Measurements from ENCODE around the gene ST7.
"Not testable (repeated sequence)": the region's sequence is repeated elsewhere in the genome, so short reads cannot be mapped to it uniquely, and the experiment has no call there.

ST7 gene

DNA sequence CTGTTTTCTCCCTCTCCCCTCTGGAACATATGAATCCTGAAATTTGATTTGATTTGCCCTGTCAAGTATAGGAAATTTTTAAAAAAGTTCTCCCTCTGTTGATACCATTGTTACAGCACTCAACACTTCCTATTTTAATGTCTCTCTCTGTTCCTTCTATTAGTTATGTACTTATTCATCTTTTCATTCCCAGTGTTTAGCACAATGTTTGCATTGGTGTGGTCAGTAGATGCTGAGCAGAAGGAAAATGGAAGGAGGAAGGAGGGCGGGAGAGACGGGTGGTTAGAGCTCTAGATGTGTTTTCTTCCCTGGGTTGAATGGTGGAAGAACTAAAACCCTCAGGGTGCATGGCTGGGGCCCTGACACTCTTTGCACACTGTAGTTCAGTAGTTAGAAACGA lies 290.1 kb downstream of the ST7 start:
- TF ChIP-seq, protein P1, sequence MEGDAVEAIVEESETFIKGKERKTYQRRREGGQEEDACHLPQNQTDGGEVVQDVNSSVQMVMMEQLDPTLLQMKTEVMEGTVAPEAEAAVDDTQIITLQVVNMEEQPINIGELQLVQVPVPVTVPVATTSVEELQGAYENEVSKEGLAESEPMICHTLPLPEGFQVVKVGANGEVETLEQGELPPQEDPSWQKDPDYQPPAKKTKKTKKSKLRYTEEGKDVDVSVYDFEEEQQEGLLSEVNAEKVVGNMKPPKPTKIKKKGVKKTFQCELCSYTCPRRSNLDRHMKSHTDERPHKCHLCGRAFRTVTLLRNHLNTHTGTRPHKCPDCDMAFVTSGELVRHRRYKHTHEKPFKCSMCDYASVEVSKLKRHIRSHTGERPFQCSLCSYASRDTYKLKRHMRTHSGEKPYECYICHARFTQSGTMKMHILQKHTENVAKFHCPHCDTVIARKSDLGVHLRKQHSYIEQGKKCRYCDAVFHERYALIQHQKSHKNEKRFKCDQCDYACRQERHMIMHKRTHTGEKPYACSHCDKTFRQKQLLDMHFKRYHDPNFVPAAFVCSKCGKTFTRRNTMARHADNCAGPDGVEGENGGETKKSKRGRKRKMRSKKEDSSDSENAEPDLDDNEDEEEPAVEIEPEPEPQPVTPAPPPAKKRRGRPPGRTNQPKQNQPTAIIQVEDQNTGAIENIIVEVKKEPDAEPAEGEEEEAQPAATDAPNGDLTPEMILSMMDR (IDR thresholded peaks at IDR 0.05; ENCODE audit: insufficient read depth, low read depth, low read length, missing control alignments), result no peak
- no peak overlapping the region for H3K4me3 ChIP-seq (ENCODE audit: low read length)

DNA sequence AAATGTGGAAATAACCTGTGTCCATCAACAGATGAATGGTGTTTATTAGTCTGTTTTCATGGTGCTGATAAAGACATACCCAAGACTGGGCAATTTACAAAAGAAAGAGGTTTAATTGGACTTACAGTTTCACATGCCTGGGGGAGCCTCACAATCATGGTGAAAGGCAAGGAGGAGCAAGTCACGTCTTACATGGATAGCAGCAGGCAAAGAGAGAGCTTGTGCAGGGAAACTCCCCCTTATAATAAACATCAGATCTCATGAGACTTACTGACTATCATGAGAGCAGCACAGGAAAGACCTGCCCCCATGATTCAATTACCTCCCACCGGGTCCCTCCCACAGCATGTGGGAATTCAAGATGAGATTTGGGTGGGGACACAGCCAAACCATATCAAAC lies 292.4 kb downstream of the ST7 start:
- H3K4me3 ChIP-seq (ENCODE audit: low read length); DNase-seq (ENCODE audit: low read depth): not testable (repeated sequence)

More for the DNA sequence above, 290.1 kb downstream of the ST7 start:
- no peak for DNase-seq (ENCODE audit: low read depth)

DNA sequence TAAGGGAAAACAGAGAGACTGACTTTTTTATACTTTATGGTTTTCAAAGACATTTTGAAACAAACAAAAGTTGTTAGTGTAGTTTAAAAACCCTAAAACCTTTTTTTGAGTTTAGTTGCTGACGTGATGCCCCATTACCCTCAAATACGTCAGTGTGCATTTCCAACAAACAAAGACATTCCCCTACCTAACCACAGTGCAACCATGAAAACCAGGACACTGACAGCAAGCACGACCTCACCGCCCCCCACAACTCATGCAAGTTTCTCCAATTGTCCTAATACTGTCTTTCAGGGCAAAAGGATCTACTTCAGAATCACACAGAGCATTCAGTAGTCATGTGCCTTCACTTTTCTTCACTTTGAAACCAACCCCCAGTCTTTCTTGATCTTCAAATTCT lies 294.5 kb downstream of the ST7 start:
- TF ChIP-seq, protein P1 (IDR thresholded peaks at IDR 0.05; ENCODE audit: insufficient read depth, low read depth, low read length, missing control alignments), result no peak
- DNase-seq (ENCODE audit: low read depth), result no peak
- no peak overlapping the region for H3K4me3 ChIP-seq (ENCODE audit: low read length)

DNA sequence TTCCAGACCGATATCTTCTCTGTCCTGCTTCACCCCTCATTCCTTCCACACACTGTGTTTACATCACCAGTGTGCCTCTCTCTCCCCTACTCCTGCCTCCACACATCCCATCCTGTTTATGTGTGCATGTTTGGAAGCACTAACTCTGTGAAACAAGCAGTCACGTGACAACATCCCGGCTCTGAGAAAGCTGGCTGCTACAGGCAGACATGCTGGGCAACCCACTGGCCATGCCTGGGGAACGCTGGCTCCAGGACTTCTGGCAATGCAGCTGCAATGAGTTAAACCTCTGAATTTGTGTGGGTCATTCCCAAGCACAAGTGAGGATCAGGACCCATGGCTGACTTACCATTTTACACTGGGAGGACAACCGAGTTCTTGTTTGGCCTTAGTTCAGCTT lies 295.5 kb downstream of the ST7 start:
- TF ChIP-seq, protein P1 (IDR thresholded peaks at IDR 0.05; ENCODE audit: insufficient read depth, low read depth, low read length, missing control alignments), result no peak
- DNase-seq (ENCODE audit: low read depth), result no peak
- no peak overlapping the region for H3K4me3 ChIP-seq (ENCODE audit: low read length)

DNA sequence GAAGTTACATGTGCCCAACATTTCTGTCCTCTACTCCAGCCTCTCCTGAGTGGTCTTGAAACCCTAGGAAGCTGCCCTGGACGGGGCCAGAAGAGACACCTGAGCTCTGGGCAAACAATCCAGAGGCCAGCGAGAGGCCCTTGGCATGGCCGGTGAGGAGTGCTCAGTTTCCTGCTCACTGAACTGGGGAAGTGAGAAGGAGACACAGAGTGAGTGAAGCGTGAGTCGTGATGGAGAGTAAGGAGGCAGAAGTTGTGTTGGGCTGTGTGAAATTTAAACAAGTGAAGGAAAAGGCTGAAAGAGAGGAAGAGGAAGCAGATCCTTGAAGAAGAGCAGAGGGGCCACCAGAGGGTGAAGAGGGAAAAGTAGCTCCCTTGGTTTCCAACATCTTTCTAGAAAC lies 296.4 kb downstream of the ST7 start:
- TF ChIP-seq, protein P1 (IDR thresholded peaks at IDR 0.05; ENCODE audit: insufficient read depth, low read depth, low read length, missing control alignments), result no peak
- H3K4me3 ChIP-seq (ENCODE audit: low read length), result no peak overlapping the region
- no peak for DNase-seq (ENCODE audit: low read depth)

DNA sequence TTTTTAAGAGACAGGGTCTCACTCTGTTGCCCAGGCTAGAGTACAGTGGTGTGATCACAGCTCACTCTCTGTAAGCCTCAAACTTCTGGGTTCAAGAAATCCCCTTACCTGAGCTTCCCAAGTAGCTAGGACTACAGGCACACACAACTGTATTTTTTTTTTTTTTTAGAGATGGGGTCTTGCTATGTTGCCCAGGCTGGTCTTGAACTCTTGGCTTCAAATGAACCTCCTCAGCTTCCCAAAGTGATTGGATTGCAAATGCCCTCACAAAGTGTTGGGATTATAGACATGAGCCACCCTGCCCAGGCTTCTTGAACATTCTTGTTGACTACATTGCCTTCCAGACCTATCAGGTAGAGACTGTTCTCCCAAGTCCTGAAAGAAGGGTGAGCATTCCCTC lies 296.9 kb downstream of the ST7 start:
- TF ChIP-seq, protein P1 (IDR thresholded peaks at IDR 0.05; ENCODE audit: insufficient read depth, low read depth, low read length, missing control alignments), result no peak
- DNase-seq (ENCODE audit: low read depth), result no peak
- H3K4me3 ChIP-seq (ENCODE audit: low read length), result no peak overlapping the region

DNA sequence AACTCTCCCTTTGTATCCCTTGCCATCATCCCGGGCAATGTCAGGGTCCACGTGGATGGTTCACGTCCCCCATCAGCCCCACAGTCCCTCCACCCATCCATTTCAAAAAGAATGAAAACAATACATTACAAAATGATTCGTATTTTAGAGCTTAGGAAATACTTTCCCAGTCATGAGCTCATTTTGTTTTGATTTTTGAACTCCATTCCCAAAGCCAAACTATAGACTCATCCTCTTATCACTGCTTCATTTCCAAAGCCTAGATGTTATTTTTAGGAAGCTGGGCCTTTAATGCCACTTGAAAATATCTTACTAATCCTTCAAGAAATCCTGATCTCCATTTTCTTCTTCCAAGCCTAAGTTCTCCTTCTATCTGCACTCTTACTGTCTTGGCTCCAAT lies 297.5 kb downstream of the ST7 start:
- DNase-seq (ENCODE audit: low read depth), result no peak
- TF ChIP-seq, protein P1 (IDR thresholded peaks at IDR 0.05; ENCODE audit: insufficient read depth, low read depth, low read length, missing control alignments), result no peak
- no peak overlapping the region for H3K4me3 ChIP-seq (ENCODE audit: low read length)

DNA sequence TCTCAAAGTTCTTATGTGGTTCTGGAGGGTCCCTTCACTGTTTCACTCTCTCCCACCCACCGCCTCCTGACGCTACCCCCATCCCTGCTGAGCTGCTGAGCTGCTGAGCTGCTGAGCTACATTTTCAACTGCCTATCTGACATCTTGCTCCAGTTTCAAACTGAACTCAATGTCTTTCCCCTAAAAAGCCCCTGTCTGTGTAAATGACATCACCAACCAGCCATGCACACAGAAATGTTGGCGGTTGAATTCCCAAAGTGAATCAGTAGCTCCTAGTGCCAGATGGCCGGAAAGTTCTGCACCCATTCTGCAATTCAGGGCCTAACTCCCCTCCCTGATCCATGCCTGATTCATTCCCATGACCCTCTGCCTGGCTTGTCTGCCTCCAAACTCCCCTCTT lies 298.4 kb downstream of the ST7 start:
- H3K4me3 ChIP-seq (ENCODE audit: low read length), result no peak overlapping the region
- DNase-seq (ENCODE audit: low read depth), result no peak
- TF ChIP-seq, protein P1 (IDR thresholded peaks at IDR 0.05; ENCODE audit: insufficient read depth, low read depth, low read length, missing control alignments), result no peak

Data from epithelial cell of esophagus (primary cell).